ENCODE measurements around the gene LRRC75B. TPM values are rescaled to one million over a fixed set of nuclear protein-coding genes. Genes with fewer than 3 reads are reported as not detected.

LRRC75B gene
- total and polyA plus RNA-seq, 2 of the 13 experiments (the other 11 are each of a cell fraction or from before 2014, with no cell fraction given), result 11.8 to 34.8 TPM

- TF ChIP-seq ZNF609 (CRISPR knock-in tag; IDR thresholded peaks at IDR 0.05; ENCODE audit: borderline replicate concordance) (peak; percentile 36; the same call in 1 of the 2 replicates), SIX1 (CRISPR knock-in tag; IDR thresholded peaks at IDR 0.05; ENCODE audit: borderline replicate concordance) (no peak), PCBP1 (IDR thresholded peaks at IDR 0.05; ENCODE audit: borderline replicate concordance, low read depth, low read length) (0 out of 2 replicates have a peak, but pooled peaks have one; percentile 75), ZNF878 (CRISPR knock-in tag; IDR thresholded peaks at IDR 0.05) (no peak; the same call in 1 of the 2 replicates), ZNF496 (CRISPR knock-in tag; IDR thresholded peaks at IDR 0.05; ENCODE audit: insufficient replicate concordance) (no peak), HMG20A (CRISPR knock-in tag; IDR thresholded peaks at IDR 0.05; ENCODE audit: borderline replicate concordance) (no peak), ZNF616 (CRISPR knock-in tag; IDR thresholded peaks at IDR 0.05; ENCODE audit: low read depth) (peak; percentile 81; the same call in 1 of the 2 replicates), ZNF33A (CRISPR knock-in tag; IDR thresholded peaks at IDR 0.05; ENCODE audit: borderline replicate concordance) (peak; percentile 66; the same call in 1 of the 2 replicates), ZSCAN9 (CRISPR knock-in tag; IDR thresholded peaks at IDR 0.05; ENCODE audit: borderline replicate concordance) (peak; percentile 93), MXD1 (CRISPR knock-in tag; IDR thresholded peaks at IDR 0.05) (no peak), NR3C1 (CRISPR knock-in tag; IDR thresholded peaks at IDR 0.05) (no peak), ZBTB38 (CRISPR knock-in tag; IDR thresholded peaks at IDR 0.05) (peak; percentile 85), CBX2 (IDR thresholded peaks at IDR 0.05; ENCODE audit: low read depth, low read length) (no peak; the same call in 1 of the 2 replicates), CBX2 (CRISPR knock-in tag; IDR thresholded peaks at IDR 0.05; ENCODE audit: low read depth) (no peak)
- TF ChIP-seq, protein P1, sequence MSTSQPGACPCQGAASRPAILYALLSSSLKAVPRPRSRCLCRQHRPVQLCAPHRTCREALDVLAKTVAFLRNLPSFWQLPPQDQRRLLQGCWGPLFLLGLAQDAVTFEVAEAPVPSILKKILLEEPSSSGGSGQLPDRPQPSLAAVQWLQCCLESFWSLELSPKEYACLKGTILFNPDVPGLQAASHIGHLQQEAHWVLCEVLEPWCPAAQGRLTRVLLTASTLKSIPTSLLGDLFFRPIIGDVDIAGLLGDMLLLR (CRISPR knock-in tag; IDR thresholded peaks at IDR 0.05), result no peak
- TF ChIP-seq, protein P2, sequence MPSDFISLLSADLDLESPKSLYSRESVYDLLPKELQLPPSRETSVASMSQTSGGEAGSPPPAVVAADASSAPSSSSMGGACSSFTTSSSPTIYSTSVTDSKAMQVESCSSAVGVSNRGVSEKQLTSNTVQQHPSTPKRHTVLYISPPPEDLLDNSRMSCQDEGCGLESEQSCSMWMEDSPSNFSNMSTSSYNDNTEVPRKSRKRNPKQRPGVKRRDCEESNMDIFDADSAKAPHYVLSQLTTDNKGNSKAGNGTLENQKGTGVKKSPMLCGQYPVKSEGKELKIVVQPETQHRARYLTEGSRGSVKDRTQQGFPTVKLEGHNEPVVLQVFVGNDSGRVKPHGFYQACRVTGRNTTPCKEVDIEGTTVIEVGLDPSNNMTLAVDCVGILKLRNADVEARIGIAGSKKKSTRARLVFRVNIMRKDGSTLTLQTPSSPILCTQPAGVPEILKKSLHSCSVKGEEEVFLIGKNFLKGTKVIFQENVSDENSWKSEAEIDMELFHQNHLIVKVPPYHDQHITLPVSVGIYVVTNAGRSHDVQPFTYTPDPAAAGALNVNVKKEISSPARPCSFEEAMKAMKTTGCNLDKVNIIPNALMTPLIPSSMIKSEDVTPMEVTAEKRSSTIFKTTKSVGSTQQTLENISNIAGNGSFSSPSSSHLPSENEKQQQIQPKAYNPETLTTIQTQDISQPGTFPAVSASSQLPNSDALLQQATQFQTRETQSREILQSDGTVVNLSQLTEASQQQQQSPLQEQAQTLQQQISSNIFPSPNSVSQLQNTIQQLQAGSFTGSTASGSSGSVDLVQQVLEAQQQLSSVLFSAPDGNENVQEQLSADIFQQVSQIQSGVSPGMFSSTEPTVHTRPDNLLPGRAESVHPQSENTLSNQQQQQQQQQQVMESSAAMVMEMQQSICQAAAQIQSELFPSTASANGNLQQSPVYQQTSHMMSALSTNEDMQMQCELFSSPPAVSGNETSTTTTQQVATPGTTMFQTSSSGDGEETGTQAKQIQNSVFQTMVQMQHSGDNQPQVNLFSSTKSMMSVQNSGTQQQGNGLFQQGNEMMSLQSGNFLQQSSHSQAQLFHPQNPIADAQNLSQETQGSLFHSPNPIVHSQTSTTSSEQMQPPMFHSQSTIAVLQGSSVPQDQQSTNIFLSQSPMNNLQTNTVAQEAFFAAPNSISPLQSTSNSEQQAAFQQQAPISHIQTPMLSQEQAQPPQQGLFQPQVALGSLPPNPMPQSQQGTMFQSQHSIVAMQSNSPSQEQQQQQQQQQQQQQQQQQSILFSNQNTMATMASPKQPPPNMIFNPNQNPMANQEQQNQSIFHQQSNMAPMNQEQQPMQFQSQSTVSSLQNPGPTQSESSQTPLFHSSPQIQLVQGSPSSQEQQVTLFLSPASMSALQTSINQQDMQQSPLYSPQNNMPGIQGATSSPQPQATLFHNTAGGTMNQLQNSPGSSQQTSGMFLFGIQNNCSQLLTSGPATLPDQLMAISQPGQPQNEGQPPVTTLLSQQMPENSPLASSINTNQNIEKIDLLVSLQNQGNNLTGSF (CRISPR knock-in tag; IDR thresholded peaks at IDR 0.05), result peak; percentile 30; the same call in 1 of the 2 replicates
Measured at GRCh38 chr22:24555165-24556039, 37.5 kb downstream of the LRRC75B start, which contains the start of gene SNRPD3 (continued).

Measured in HepG2 (cell line).